Measurements from ENCODE around the gene GCK.

DNA sequence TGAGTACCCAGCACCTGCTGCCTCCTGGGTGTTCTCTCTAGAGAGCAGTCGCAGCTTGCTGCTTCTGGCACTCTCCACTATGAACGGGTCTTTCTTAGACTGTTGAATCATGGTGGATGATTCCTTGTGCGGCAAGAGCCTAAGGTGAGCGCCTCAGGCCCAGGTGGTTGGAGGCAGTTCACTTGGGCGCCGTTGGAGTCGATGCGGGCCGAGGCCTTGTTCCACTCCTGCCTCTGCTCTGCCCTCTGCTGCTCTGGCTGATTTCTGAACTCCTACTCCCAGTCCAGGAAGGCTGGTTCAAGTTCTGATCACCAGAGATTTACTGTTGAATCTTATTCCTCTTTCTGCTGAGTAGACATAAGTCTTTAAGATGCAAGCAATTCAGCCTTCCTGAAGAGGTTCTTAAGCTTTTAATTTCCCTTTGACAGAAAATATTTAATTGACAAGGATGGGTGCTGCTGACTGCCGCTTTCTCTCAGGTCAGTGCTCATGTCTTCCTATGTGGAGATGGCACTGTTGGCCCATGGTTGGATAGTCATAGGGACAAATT is 22.0 kb upstream of the GCK start:
- TF ChIP-seq, protein P1, sequence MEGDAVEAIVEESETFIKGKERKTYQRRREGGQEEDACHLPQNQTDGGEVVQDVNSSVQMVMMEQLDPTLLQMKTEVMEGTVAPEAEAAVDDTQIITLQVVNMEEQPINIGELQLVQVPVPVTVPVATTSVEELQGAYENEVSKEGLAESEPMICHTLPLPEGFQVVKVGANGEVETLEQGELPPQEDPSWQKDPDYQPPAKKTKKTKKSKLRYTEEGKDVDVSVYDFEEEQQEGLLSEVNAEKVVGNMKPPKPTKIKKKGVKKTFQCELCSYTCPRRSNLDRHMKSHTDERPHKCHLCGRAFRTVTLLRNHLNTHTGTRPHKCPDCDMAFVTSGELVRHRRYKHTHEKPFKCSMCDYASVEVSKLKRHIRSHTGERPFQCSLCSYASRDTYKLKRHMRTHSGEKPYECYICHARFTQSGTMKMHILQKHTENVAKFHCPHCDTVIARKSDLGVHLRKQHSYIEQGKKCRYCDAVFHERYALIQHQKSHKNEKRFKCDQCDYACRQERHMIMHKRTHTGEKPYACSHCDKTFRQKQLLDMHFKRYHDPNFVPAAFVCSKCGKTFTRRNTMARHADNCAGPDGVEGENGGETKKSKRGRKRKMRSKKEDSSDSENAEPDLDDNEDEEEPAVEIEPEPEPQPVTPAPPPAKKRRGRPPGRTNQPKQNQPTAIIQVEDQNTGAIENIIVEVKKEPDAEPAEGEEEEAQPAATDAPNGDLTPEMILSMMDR (IDR thresholded peaks at IDR 0.05) = no peak
- TF ChIP-seq POLR2A (IDR thresholded peaks at IDR 0.05) (no peak), POLR2AphosphoS5 (IDR thresholded peaks at IDR 0.05; ENCODE audit: insufficient read depth in 1 of 2, low read depth in 1 of 2) (no peak)

Data from vagina (tissue), 2 donors.